Calu3 (cell line): ENCODE measurements around the gene PDZD2. TPM values are rescaled to one million over a fixed set of nuclear protein-coding genes. Genes with fewer than 3 reads are reported as not detected.
"Not testable (repeated sequence)": the region's sequence is repeated elsewhere in the genome, so short reads cannot be mapped to it uniquely, and the experiment has no call there.

Source experiments
- BruUV-seq: library from RNA; stranded (reverse); fragments of 400-500 nt; replicated peaks from 2 replicates; lab custom pipeline; 2021; lab: Mats Ljungman, UMichigan
- CTCF ChIA-PET: fragments of 300-600 bp; sonication (Branson Sonifier 250); formaldehyde crosslinking; loops from one replicate; lab custom pipeline; 2022; ENCODE audit warnings: antibody characterized with exemption; lab: Charles Lee
- DNase-seq: peaks from one replicate; pipeline ENCODE4 v3.0.0; 2022
- H3K27ac Mint-ChIP-seq: one replicate; pipeline ENCODE4 v1.8.0; 2022; ENCODE audit warnings: mixed read lengths; ENCODE audit not compliant: unreplicated experiment
- H3K27me3 Mint-ChIP-seq: one replicate; pipeline ENCODE4 v1.8.0; 2022; ENCODE audit warnings: mixed read lengths; ENCODE audit not compliant: unreplicated experiment
- H3K36me3 Mint-ChIP-seq: one replicate; pipeline ENCODE4 v1.8.0; 2022; ENCODE audit warnings: mild to moderate bottlenecking, moderate library complexity, mixed read lengths; ENCODE audit not compliant: insufficient read depth, unreplicated experiment
- H3K4me1 Mint-ChIP-seq: one replicate; pipeline ENCODE4 v1.8.0; 2022; ENCODE audit warnings: mild to moderate bottlenecking, low read depth, mixed read lengths; ENCODE audit not compliant: unreplicated experiment
- H3K4me3 Mint-ChIP-seq: one replicate; pipeline ENCODE4 v1.8.0; 2022; ENCODE audit warnings: mild to moderate bottlenecking, low read depth, moderate library complexity, mixed read lengths; ENCODE audit not compliant: unreplicated experiment
- H3K9me3 Mint-ChIP-seq: one replicate; pipeline ENCODE4 v1.8.0; 2022; ENCODE audit warnings: low read depth, mixed read lengths; ENCODE audit not compliant: unreplicated experiment
- intact Hi-C: fragments of 100-400 bp; cut with micrococcal nuclease; formaldehyde crosslinking; loops from one replicate; pipeline ENCODE4 v1.10.0; 2022; ENCODE audit not compliant: unreplicated experiment
- total RNA-seq: library from RNA; stranded (reverse); gene quantifications from 2 replicates; pipeline ENCODE4 v1.2.3, GENCODE V29; 2022
- TF ChIP-seq, protein P1 (sequence below): fragments of 200-600 bp; IDR thresholded peaks from one replicate; pipeline ENCODE4 v1.8.0; 2022; ENCODE audit warnings: antibody characterized with exemption; ENCODE audit not compliant: unreplicated experiment

PDZD2 gene
- total RNA-seq, 1 experiment from 2014 or later: 0.97 TPM

DNA sequence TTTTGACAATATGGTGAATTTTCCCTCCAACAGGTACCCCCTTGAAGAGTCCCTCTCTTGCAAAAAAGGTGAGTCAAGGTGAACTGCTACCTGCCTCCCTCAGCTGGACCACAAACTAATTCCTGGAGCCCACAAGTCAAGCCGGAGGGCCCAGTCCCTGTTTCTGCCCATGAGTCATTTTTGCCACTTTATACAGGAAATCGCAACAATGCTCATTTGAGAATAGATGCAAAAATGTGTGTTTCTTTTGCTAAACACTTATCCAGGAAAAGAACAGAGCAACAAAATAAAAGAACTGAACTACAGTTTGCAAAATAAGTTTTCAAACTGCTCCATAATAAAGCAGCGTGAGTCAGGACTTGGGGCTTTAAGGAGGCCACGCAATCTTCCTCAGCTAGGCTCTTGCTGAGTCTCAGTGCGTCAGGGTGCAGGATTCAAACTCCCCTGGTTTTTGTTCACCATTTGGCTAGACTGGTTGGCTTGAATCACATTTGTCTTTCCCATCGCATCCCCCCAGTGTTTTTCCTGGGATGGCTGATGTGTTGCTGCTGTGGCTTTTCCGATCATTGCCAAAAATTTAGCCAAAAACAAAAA, 432.5 kb downstream of the PDZD2 start:
- Mint-ChIP-seq H3K4me3 (no peak overlapping the region), H3K27me3 (no peaks in the 10 kb centered on the region), H3K36me3 (no peaks in the 10 kb centered on the region), H3K27ac (no peak overlapping the region), H3K4me1 (no peaks in the 10 kb centered on the region), H3K9me3 (no peaks in the 10 kb centered on the region)
- intact Hi-C loops: no loop called here
- no TSS peak for BruUV-seq
- TF ChIP-seq, protein P1, sequence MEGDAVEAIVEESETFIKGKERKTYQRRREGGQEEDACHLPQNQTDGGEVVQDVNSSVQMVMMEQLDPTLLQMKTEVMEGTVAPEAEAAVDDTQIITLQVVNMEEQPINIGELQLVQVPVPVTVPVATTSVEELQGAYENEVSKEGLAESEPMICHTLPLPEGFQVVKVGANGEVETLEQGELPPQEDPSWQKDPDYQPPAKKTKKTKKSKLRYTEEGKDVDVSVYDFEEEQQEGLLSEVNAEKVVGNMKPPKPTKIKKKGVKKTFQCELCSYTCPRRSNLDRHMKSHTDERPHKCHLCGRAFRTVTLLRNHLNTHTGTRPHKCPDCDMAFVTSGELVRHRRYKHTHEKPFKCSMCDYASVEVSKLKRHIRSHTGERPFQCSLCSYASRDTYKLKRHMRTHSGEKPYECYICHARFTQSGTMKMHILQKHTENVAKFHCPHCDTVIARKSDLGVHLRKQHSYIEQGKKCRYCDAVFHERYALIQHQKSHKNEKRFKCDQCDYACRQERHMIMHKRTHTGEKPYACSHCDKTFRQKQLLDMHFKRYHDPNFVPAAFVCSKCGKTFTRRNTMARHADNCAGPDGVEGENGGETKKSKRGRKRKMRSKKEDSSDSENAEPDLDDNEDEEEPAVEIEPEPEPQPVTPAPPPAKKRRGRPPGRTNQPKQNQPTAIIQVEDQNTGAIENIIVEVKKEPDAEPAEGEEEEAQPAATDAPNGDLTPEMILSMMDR: no peak
- CTCF ChIA-PET: no interaction called here
- DNase-seq: no peak

- TF ChIP-seq, protein P1: no peak
- CTCF ChIA-PET: interaction anchor here (0.6 kb wide), 1 partner anchor 1282 kb away, joined by 5 read pairs; no protein-coding TSS in a partner anchor
- no peak overlapping the region for H3K4me3 Mint-ChIP-seq
- H3K27me3 Mint-ChIP-seq: no peaks in the 10 kb centered on the region
- intact Hi-C loops: no loop called here
- no peak for DNase-seq
- H3K4me1 Mint-ChIP-seq: no peaks in the 10 kb centered on the region
- no TSS peak for BruUV-seq
- no peaks in the 10 kb centered on the region for H3K9me3 Mint-ChIP-seq
- no peaks in the 10 kb centered on the region for H3K36me3 Mint-ChIP-seq
- H3K27ac Mint-ChIP-seq: no peak overlapping the region
Observed at GRCh38 chr5:32072054-32072453, 433.1 kb downstream of the PDZD2 start.

DNA sequence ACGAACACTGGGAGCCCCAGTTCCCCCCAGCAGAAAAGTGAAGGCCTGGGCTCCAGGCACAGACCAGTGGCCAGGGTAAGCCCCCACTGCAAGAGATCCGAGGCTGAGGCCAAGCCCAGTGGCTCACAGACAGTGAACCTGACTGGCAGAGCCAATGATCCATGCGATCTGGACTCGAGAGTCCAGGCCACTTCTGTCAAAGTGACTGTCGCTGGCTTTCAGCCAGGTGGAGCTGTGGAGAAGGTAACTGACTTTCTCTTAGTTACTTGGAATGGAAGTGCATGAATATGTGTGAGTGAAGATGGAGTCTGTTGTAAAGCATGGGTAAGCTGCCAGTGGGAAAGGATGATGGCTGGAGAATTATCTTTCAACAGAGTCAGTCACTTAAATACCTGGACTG, 435.5 kb downstream of the PDZD2 start:
- BruUV-seq: no TSS peak
- TF ChIP-seq, protein P1: no peak
- H3K4me1 Mint-ChIP-seq: no peaks in the 10 kb centered on the region
- H3K9me3 Mint-ChIP-seq: no peaks in the 10 kb centered on the region
- no peak for DNase-seq
- H3K27me3 Mint-ChIP-seq: no peaks in the 10 kb centered on the region
- CTCF ChIA-PET: interaction anchor here (0.6 to 0.7 kb wide), 2 partner anchors 40 to 105 kb away, joined by 3 to 5 read pairs; no protein-coding TSS in a partner anchor
- H3K36me3 Mint-ChIP-seq: no peaks in the 10 kb centered on the region
- intact Hi-C loops: no loop called here
- H3K27ac Mint-ChIP-seq: no peak overlapping the region
- no peak overlapping the region for H3K4me3 Mint-ChIP-seq

DNA sequence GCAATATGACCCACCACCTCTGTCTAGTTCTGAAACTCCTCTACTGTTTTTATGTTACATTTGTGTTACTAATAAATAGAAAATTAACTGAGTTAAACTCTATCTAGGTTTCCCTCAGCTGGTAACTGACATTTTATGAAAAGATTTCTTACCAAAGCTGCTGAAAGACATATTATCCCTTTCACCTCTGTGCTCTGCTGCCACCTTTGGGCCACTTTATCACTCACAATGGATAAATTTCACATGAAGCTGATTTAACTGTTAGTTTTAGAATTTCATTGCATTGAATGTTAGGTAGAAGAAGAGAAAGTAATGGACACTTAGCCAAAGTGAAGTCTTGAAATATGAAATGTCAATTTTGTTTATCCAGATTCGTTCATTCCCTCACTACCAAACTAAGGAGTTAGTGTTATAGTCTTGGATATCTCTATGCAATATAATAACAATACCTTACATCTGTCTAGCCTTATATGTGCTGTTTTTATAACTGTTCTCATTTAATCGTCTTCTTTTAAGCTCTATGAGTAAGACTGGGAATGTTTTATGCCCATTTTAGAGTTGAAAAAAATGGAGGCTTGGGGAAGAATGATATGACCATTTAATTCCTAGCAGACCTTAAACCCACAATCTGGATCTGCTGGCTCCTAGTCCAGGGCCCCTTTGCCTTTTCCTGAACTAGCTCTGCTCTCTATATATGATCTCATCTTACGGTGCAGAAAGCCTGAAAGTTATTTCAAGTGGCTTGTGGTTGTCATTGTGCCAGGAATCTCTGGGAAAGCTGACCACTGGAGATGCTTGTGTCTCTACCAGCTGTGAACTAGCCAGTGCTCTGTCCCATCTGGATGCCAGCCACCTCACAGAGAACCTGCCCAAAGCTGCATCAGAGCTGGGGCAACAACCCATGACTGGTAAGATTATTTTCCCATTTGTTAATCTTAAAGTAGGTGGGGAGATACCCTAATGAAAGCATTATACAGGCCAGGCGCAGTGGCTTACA, 438.1 kb downstream of the PDZD2 start:
- H3K9me3 Mint-ChIP-seq: no peaks in the 10 kb centered on the region
- H3K27me3 Mint-ChIP-seq: no peaks in the 10 kb centered on the region
- TF ChIP-seq, protein P1: peak; percentile 52
- no peaks in the 10 kb centered on the region for H3K36me3 Mint-ChIP-seq
- H3K4me3 Mint-ChIP-seq: no peak overlapping the region
- H3K27ac Mint-ChIP-seq: no peak overlapping the region
- CTCF ChIA-PET: interaction anchor here (0.5 to 1.7 kb wide), 5 partner anchors 11 to 252 kb away, joined by 3 to 24 read pairs (median 5); no protein-coding TSS in a partner anchor
- BruUV-seq: no TSS peak
- intact Hi-C loops: loop anchor here (1.0 to 5.0 kb wide), 3 partner anchors 148 to 495 kb away; no protein-coding TSS in a partner anchor
- H3K4me1 Mint-ChIP-seq: no peaks in the 10 kb centered on the region
- peak; percentile 42 for DNase-seq

GRCh38 chr5:32078855-32079254, 439.9 kb downstream of the PDZD2 start:
- not testable (repeated sequence) for H3K9me3 Mint-ChIP-seq

DNA sequence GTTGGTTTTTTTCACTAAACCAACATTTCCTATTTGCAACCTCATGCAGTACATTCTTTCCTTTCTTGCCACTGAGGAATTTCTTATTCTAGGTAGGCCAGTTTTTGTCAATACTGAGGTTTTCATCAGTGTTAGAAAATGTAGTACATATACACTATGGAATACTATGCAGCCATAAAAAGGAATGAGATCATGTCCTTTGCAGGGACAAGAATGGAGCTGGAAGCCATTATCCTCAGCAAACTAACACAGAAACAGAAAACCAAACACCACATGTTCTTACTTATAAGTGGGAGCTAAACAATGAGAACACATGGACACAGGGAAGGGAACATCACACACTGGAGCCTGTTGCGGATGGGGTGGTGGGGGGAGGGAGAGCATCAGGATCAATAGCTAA, 441.6 kb downstream of the PDZD2 start:
- H3K27me3 Mint-ChIP-seq, BruUV-seq, H3K36me3 Mint-ChIP-seq, DNase-seq, H3K4me3 Mint-ChIP-seq, H3K9me3 Mint-ChIP-seq, H3K27ac Mint-ChIP-seq, intact Hi-C loops, H3K4me1 Mint-ChIP-seq: not testable (repeated sequence)
- CTCF ChIA-PET: interaction anchor here (0.6 kb wide), 1 partner anchor 25 kb away, joined by 3 read pairs; no protein-coding TSS in a partner anchor

More at GRCh38 chr5:32078855-32079254, 439.9 kb downstream of the PDZD2 start:
- H3K27me3 Mint-ChIP-seq, BruUV-seq, H3K36me3 Mint-ChIP-seq, DNase-seq, H3K4me3 Mint-ChIP-seq, H3K27ac Mint-ChIP-seq, H3K4me1 Mint-ChIP-seq: not testable (repeated sequence)
- intact Hi-C loops: loop anchor here (5.0 kb wide), 1 partner anchor 497 kb away; no protein-coding TSS in a partner anchor
- CTCF ChIA-PET: interaction anchor here (0.6 kb wide), 1 partner anchor 74 kb away, joined by 3 read pairs; no protein-coding TSS in a partner anchor
